CD4-positive, alpha-beta T cell treated with Interferon gamma for 1 hour (primary cell): ENCODE results near the gene TCF7L2.
"Not testable (repeated sequence)": the region's sequence is repeated elsewhere in the genome, so short reads cannot be mapped to it uniquely, and the experiment has no call there.

Experiments
- DNase-seq: peaks from one replicate; pipeline ENCODE4 v3.0.0-alpha.2; 2020

Gene TCF7L2

DNA sequence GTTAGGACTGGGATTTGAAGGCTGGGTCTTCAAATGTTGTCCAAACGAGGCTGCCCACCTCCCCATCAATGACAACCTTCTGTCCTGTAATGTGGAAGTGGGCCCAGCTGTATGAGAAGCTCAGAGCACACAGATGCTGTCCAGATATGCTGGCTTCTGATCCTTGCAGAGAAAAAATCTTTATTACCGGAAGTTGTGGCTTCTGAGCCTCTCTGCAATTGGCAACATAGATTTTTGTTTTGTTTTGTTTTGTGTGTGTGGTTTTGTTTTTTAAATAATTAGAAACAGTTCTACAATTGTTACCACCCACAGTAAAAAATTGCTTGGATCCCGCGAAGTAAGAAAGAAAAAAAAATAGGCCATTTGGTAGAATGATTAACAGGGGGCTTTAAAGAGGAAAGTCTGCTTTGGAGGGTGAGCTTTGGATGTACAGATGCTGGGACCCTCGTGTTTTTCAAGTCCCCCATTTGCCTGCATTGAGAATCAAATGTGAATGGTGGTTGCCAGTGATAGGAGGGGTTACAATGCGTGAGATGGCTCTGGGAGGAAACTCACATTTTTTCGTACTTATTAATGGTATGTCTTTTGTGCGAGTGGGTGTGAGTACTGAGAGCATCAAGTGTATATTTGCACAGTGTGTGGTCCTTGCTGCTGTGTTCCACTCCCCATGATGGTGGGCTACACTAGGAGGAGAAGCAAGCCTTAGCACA is 153.2 kb downstream of the TCF7L2 start:
- no peak for DNase-seq

DNA sequence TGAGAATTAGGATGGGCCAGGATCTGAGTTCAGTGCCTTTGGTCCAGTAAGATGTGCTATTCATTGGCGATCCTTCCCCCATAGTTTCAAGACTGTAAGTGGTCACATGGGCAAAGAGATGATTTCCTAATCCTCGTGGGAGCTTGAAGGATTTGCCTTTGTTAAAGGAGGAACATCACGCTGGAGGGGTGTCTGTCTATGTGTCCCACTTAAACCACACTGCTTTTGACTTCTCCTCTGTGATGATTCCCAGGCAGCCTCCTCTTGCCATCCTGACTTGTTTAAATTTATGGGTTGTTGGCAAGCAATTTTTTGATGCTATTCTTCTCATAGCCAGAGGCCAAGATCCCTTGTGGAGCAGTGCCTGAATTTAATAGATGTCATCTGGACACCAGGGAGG is 154.0 kb downstream of the TCF7L2 start:
- no peak for DNase-seq

DNA sequence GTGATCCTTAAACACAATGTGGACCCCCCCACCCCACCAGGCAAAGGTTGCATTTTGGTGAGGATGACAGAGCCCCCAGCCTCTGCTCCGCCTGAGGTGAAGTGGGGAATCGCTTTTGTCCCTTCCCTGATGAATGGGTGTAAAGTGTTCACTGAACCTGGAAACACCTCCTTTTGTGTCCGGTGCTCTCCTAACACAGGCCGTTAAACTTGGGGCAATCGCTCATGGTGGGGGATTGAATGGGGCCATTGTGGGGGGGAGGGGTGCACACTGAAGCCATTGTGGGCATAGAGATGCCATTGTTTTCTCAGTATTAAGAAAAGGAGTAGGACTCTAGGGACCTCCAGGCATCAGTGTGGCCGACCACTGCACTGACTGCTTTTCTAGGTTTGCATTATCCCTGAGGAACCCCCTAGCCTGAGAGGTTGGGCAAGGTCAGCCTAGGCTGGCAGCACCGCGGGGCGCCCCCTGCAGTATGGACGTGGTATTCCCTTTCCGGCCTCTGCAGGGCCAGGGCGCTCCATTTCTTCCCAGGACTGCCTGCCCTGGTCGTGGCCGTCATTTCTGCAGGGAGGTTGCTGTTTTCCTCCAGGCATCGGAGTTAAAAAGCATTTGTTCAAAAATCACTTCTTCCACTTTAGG is 158.3 kb downstream of the TCF7L2 start:
- DNase-seq, result no peak

DNA sequence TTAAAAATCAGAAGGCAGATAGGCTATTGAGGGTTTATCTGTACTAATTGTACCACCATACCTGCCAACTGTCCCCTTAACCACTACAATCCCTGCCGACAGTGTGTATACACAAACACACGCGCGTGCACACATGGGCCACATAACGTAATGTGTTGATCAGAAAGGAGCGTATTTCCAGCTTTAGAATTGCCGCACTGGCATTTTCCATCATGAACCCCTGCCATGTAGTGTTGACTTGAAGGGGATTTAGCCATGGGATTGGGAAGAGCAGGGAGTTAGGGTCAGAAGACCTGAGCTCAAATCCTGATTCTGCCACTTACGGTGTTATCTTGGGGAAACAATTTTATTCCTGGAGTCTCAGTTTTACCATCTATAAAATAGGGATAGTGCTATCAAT is 158.9 kb downstream of the TCF7L2 start:
- no peak for DNase-seq

DNA sequence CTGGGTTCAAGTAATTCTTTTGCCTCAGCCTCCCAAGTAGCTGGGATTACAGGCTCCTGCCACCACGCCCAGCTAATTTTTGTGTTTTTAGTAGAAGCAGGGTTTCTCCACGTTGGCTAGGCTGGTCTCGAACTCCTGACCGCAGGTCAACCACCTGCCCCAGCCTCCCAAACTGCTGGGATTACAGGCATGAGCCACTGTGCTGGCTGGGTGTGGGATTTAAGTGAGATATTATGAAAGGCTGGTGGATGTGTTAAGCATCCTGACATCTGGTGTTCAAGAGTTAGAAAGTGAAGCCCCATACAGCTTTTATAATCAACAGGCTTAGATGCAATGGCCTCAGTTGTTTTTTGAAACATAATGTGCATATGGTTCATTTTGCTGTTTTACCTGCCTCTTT is 159.4 kb downstream of the TCF7L2 start:
- DNase-seq, result not testable (repeated sequence)

DNA sequence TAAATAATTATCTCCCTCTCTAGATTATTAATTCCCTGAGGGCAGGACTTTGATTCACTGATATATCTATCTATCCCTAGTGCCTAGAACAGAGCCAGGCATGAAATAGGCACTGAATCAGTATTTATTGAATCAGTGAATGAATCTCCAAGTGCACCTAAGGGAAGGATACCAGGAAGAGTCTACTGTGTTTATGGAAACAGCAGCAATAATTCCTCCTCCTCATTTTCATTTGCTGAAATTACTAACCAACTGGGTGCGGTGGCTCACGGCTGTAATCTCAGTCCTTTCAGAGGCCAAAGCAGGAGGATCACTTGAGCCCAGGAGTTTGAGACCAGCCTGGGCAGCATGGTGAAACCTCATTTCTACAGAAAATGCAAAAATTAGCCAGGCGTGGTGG is 161.2 kb downstream of the TCF7L2 start:
- DNase-seq, result no peak

DNA sequence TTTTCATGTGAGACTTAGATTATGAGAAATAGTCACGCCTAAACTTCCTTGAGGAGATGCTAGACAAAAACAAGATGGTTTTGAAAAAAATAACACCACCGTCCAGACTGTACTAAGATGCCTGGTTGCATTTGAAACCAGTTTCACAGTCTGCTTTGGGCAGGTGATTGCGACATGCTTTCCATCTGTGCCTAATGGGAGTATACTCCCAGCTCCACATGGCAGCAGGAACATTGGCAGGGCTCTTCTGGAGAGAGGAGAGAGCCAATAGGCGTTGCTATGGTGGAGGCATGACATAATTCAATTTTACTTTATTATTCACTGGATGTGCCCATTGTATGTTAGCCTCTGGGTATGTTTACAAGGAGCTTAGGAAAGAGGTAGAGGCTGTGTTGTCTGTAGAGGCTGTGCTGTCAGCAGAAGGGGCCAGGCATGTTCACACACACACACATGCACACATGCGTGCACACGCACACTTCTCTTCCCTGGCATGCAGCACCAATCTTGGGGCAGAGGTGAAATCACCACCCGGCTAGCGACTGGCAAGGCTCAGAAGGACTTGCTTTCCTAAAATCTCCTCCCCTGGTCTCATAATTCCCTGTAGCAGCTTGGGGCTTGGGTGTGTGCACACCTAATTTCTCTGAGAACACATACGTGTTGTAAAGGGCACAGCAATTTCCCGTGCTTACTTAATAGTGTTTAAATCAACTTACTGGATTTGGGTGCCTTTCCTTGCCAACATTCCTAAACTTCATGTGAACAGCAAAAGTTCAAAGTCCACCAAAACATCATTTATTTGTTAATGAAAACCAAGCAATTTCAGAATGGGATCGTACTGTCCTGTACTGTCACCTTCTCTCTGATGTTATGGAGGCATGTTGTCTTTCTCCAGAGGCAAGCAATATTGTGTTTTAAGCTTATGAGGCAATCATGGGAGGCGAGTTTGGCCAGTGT is 162.1 kb downstream of the TCF7L2 start:
- no peak for DNase-seq

DNA sequence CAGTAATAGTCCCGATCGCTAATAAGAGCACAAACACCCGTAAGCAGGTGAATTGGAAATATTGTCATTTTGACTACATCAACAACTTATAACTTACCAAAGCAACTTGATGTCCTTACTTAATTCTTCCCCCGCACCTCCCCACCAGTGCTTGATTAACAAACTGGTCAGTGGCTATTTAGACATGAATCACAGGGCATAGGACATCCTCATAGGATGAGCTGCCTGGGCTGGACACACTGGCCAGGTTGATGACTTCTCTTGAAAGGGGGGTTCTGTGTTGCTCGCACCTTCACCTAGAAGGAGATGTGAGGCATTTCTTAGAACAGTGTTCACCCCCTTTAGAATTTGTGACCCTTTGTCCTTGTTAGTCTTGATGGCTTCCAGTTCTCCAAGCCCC is 163.2 kb downstream of the TCF7L2 start:
- DNase-seq, result no peak

DNA sequence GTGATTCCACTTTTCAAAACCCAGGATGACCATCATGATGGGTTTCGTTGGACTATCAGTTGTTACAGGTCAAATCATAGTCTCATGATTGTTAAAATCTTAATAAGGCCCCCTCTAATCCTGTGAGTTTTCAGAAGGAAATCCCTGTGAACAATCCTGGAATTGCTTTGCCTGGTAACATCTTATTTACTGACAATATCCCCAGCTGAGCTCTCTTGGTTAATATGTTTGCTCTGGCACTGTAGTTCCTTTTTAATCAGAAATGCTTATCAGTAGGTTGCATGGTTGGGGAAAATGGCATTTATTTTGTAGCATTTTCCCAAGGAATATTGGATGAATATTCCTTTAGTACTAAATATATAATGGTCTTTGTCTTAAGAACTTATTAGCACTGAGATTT is 163.9 kb downstream of the TCF7L2 start:
- no peak for DNase-seq

DNA sequence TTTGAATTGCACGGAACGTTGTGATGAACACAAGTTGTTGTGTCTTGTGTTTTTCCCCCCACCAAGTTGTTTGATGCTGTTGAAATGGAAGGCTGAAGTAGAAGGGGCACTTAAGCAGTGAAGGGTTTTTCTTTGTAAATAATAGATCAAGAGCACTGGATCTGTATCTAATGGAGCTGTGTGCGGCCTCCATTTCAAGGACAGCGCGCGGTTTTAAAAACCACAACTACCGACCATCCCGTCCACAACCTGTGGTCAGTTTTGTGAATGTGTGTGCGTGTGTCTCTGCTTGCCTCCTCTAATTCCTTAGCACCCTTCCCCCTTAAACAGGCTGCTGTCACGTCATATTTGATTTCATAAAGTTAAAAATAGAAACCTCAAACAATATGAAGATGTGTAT is 165.5 kb downstream of the TCF7L2 start:
- no peak for DNase-seq

DNA sequence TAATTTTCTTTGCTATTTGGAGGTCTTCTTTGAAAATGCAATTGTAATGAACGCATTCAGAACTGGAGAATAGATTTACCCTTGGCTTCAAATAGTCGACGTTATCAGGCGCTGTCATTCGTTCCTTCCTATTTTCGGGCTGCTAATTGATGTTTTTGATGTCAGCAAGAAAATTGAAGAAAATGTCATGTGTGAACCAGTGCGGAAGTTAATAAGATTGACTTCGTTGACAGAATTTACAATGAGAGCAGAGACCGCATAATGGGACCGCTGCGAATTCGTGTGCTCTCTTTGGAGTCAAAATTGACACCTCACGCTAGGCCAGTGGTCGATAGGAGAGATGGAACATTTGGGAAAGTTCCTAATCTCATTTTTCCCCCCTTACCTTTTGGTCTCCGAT is 168.8 kb downstream of the TCF7L2 start:
- no peak for DNase-seq

DNA sequence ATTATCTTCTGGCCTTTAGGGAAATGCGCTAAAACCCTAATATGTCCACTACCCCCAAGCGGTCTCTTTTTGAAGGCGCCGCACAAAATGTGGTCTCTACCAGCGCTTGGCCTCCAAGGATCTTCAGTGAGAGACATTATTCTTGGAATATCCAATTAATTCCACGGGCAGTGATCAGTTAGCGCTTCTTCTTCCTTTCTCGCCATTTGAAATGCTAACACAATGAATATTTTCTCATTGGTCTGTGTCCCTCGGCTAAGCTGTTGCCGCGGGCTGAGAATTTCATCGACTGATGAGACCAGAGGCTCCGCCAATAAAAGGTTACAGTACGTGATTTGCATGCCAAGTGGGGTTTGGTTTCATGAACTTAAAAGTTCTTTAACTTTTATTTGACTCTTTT is 169.8 kb downstream of the TCF7L2 start:
- no peak for DNase-seq

DNA sequence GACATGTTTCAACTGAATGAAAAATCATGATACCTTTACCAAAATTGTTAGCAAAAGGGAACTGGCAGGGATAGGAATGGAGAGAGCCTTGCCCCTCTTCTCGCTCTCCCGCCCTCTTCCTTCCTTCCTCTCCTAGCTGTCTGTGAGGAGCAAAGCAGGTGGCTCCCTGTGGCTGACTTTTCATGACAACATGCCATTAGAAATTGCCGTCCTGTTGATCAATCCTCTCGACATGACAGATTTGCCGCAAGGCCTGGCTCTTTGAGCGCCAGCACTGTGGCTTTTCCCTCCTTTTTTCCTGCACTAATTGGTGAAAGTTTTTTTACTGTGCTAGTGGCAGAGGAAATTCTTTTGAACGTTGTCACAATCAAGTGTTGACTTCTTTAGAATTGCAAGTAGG is 171.1 kb downstream of the TCF7L2 start:
- DNase-seq, result no peak

DNA sequence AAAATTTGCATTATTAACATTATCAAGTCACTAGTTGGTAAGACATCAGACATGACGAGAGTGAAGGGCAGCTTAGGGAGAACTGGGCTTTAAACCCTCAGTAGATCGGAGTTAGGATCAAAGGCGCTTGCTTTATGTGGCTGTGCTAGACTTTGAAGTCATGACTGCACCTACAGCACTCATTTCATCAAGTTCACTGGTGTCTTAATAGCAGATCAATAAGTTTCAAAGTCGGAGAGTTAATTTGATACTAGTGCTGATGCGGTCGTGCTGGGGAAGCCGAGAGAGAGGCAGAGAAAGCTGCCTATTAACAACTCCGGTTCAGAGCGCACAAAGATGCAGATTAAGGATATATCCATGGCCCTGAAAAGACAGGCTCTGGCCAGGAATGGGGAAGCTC is 172.9 kb downstream of the TCF7L2 start:
- no peak for DNase-seq

DNA sequence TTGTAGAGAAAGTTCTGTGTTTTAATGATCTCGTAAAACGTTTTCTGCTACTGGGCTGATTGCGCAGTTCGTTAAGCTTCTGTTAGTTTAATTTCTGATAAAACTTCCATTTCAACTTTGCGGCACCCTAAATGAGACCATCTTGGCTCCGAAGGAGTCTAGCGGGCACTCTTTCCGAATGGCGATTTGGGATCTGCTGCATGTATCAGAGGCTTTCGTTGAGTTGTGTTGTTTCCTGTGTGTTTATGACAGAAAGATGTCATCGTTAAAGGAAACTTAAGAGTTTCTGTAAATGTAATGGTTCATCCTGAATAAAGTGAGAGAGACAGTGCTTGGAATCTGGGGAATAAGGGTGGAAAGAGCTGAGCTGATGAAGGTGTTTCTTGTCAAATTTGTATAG is 174.7 kb downstream of the TCF7L2 start:
- DNase-seq, result no peak

DNA sequence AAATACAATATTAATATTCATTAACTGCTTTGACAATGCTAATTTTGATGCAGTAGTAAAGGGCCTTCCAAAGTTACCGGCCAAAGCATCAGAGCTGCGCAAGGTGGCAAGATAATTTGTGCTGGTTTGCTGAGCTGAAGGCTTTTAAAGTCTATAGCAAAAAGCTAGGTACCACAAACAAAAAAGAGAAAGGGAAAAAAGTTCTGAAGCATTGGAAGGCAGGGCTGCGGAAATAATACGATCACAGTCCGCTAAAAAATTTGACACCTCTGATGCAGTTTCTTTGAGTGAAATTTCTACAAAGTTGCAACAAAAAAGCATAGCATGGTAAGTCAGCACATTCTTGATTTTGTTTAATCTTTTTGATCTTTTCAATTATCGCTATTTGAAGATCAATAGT is 175.6 kb downstream of the TCF7L2 start:
- DNase-seq, result no peak

DNA sequence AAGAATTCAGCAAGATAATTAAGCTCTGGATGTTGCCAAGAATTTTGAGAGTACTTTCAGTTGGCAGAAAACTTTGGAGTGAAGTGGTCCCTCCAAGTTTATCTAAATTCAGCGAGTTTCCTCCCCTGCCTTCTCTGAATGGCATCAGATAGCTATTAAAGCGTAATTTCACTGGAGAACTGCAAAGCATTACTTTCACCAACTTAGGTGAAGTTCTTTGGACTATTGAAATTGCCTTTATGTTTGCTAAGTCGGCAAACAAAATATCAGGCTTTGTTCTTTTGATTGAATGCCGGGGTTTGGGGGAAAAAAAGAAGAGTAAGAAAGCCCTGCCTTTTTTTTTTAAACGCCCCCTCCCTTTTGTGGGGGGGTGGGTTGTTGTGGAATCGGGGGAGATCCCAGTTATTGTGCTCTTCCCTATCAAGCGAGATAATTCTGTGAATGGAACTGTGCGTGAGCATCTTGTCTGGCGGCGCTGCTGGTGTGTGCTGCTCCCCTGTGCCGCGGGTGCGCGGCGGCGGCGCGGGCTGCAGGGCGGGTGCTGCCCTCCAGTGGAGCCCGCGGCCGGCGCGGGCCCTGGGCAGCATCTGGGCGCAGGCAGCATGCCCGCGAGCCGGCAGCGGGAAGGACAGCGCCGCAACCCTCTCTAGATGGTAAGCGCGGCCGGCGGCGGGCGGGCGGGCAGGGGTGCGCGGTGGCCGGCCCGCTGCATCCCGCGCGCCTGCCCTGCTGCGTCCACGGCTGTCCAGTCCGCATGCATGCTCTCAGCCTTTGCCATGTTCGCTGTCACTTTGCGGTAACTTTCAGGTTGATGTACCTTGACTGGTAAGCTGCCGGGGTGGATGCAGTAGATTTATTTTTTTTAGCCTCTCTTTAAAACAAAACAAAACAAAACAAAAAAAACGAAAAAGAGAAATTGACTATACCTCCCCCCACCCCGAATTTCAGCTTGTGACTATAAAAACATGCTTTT is 176.5 kb downstream of the TCF7L2 start:
- peak; percentile 46 for DNase-seq

DNA sequence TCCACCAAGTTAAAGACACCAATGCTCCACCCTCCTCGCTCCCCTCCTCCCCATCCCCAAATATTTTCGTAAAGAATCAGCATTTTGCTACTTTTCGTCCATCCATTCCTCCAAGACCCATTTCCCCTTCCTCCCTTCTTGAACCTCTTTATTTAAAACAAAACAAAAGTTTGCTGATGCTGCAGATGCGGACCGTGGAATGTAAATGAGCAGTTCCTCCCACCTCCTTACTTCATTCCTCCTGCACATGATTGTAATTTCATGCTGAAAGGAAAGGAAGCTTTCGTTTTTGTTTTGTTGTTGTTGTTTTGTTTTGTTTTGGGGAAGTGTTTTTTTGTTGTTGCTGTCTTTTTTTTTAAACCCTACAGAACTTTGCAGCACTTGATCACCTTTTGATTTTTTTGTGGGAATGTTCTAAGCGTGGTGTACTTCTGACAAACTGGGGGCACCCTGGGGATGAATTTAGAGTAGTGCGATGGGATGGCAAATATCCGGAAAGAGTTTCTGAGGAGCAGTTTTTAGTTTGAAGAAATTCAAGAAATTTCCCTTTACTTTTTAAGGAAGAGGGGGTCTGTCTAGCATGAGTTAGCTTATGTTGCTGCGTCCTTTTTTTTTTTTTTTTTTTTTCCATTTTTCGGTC is 177.3 kb downstream of the TCF7L2 start:
- DNase-seq, result no peak

DNA sequence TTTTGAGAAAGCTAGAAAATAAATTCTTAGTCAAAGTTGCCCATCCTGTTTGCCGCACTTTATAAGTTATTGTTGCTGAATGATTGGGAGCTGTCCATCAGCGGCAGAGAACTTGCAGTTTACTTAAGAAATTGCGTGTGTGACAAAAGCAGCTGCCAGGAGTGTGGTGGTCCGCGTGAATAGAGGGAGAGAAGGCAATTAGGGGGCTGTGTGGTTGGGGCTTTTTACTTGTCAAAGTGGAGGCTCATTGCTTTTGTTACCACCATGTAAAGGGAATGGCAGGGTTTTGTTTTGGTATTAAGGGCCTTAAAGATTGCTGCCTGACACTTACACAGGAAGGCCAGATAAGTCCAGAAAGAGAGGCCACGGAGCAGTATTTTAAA is 177.8 kb downstream of the TCF7L2 start:
- no peak for DNase-seq

DNA sequence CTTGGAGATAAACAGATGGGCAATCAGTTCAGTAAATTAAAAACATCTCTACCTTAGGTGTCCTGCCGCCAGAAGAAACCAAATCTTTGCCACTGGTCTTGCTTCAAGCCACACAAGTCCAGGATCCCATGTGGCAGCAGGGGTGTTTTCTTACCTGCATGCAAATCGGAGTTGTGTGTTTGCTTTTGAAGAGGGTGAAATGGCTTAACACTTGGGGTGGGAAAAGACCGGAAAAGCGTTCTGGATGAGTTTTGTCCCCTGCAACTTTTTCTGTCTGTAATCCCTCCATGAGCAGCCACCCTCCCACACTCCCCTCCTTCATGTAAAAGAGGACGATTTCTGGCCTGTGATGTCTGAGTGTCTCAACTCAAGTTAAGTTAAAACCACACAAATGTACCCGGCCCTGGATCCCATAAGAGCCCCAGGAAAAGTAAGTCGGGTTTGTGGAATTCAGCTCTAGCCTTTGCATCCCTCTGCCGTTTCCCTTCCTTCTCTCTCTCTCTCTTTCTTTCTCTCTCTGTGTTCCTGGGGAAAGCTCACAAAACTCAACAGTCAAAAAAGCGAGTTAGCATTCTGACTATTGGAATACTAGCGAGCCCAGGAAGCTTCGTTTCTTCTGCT is 178.5 kb downstream of the TCF7L2 start:
- no peak for DNase-seq

DNA sequence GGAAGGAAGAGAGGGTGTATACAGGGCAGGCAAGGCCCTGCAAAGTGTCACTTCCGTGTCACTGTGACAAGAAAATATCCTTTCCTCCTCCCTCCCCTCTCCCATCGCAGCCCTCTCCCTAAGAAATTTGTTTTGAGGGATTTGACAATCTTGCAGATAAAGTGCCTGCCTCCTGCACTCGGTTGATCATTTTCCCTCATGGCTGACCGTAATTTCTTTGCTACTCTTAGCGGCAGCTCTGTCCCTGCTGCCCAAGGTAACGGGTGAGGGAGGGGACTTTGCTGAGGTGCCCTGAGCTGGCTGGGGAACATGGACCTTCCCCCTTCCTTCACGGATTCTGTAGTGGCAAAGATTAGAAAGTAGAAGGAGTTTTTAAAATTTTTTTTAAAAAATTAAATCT is 179.1 kb downstream of the TCF7L2 start:
- no peak for DNase-seq
